Fibroblast of lung (primary cell): ENCODE data around the gene PDK1.

Experiments used
- EZH2 ChIP-seq: IDR thresholded peaks from 2 replicates; pipeline ENCODE4 v1.5.1; 2012; ENCODE audit warnings: low read length, control low read depth, mild to moderate bottlenecking; ENCODE audit errors: missing control alignments
- TF ChIP-seq, protein P1 (sequence below), 2 donors: IDR thresholded peaks in 1 of 2; conservative IDR thresholded peaks in 1 of 2; 1 replicate in 1 of 2; 2 replicates in 1 of 2; pipeline ENCODE4 v1.5.1; 2011 to 2012; ENCODE audit warnings: low read length in 2 of 2, control low read depth in 1 of 2, inconsistent platforms in 1 of 2, low read depth in 1 of 2, mild to moderate bottlenecking in 1 of 2

DNA sequence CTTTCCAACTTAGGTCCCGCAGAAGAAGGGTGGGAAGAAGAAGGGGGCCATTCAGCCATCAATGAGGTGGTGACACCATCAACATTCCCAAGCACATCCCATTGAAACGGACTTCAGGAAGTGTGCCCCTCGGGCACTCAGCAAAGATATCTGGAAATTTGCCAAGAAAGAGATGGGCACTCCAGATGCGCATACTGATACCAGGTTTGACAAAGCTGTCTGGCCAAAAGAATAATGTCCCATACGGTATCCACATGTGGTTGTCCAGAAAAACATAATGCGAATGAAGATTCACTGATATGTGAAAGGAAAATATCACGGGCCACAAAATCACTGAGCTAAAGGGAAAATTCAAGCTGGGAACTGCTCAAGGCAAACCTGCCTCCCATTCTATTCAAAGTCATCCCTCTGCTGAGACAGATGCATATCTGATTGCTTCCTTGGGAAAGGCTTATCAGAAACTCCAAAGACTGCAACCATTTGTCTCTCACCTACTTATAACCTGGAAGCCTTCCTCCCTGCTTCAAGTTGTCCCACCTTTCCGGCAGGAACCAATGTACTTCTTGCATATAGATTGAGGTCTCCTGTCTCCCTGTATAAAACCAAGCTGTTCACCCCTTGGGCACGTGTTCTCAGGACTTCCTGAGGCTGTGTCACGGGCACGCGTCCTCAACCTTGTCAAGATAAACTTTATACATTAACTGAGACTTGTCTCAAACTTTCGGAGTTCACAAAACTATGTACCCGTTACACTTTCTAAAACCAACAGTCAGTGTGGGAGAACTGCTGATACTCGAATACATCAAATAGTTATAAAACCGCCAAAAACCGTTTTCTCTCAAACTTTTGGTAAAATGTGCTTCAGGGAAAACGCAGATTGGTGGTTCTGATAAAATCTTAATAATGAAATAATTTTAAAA is 1.3 kb upstream of the PDK1 start:
- TF ChIP-seq, protein P1, sequence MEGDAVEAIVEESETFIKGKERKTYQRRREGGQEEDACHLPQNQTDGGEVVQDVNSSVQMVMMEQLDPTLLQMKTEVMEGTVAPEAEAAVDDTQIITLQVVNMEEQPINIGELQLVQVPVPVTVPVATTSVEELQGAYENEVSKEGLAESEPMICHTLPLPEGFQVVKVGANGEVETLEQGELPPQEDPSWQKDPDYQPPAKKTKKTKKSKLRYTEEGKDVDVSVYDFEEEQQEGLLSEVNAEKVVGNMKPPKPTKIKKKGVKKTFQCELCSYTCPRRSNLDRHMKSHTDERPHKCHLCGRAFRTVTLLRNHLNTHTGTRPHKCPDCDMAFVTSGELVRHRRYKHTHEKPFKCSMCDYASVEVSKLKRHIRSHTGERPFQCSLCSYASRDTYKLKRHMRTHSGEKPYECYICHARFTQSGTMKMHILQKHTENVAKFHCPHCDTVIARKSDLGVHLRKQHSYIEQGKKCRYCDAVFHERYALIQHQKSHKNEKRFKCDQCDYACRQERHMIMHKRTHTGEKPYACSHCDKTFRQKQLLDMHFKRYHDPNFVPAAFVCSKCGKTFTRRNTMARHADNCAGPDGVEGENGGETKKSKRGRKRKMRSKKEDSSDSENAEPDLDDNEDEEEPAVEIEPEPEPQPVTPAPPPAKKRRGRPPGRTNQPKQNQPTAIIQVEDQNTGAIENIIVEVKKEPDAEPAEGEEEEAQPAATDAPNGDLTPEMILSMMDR (conservative IDR thresholded peaks at IDR 0.05 in 1 of 2, IDR thresholded peaks at IDR 0.05 in 1 of 2; ENCODE audit: low read depth in 1 of 2, low read length in 2 of 2) = no peak
- no peak for TF ChIP-seq EZH2
